Astrocyte (in vitro differentiated cells and primary cell): ENCODE measurements around the gene HIPK2.

Source experiments
- CTCF ChIP-seq: IDR thresholded peaks from 2 replicates; pipeline ENCODE4 v1.5.1; 2011; ENCODE audit warnings: low read depth, mild to moderate bottlenecking, inconsistent platforms, low read length, moderate library complexity; ENCODE audit not compliant: insufficient read depth
- EZH2 ChIP-seq: IDR thresholded peaks from 2 replicates; pipeline ENCODE4 v1.6.1; 2012; ENCODE audit warnings: mild to moderate bottlenecking, low read length, inconsistent platforms; ENCODE audit not compliant: insufficient read depth

- TF ChIP-seq CTCF (no peak), EZH2 (no peak)
Observed at GRCh38 chr7:139741789-139742344, 35.9 kb downstream of the HIPK2 start.
